ENCODE data around the gene CPSF4L.

The CPSF4L gene

GRCh38 chr17:73278465-73279453 is 17.1 kb upstream of the CPSF4L start (continued):
- TF ChIP-seq ZNF837 (tag by site-specific recombination; IDR thresholded peaks at IDR 0.05), result no peak
- TF ChIP-seq CTCF (tag by site-specific recombination; IDR thresholded peaks at IDR 0.05), result no peak

GRCh38 chr17:73278049-73278464 is 16.4 kb upstream of the CPSF4L start:
- Histone ChIP-seq H3K4me1 (ENCODE audit: control insufficient read depth, insufficient read depth, low read length) (peaks cover 12% of the 10 kb centered on the region), H3K27ac (ENCODE audit: extremely low read depth, low read depth, low read length) (peak overlapping the region; percentile 62), H3K9me3 (ENCODE audit: control insufficient read depth, insufficient read depth, low read depth, low read length) (no peaks in the 10 kb centered on the region), H3K36me3 (ENCODE audit: control insufficient read depth in 2 of 2, insufficient read depth in 1 of 2, low read length in 2 of 2) (no peaks in the 10 kb centered on the region), H3K4me3 (ENCODE audit: low read depth, low read length) (no peak overlapping the region)
- POLR2A ChIA-PET, result interaction anchor here (1.1 to 1.7 kb wide), 4 partner anchors 13 to 33 kb away, joined by 3 to 11 read pairs (median 6); partner anchors contain the start of gene CDC42EP4
- TF ChIP-seq ZSCAN16 (tag by site-specific recombination; IDR thresholded peaks at IDR 0.05), result peak; percentile 39; the same call in 1 of the 2 replicates
- no peak for TF ChIP-seq ZNF629 (tag by site-specific recombination; IDR thresholded peaks at IDR 0.05)
- no peak for TF ChIP-seq ZNF596 (tag by site-specific recombination; IDR thresholded peaks at IDR 0.05)
- no peak for TF ChIP-seq KLF7 (tag by site-specific recombination; IDR thresholded peaks at IDR 0.05; ENCODE audit: borderline replicate concordance)
- CTCF ChIA-PET, result interaction anchor here (0.6 to 4.9 kb wide), 4 partner anchors 11 to 92 kb away, joined by 3 to 19 read pairs (median 6); no protein-coding TSS in a partner anchor

GRCh38 chr17:73274490-73274889 is 12.8 kb upstream of the CPSF4L start:
- Histone ChIP-seq H3K4me3 (ENCODE audit: low read depth, low read length) (no peak overlapping the region), H3K4me1 (ENCODE audit: control insufficient read depth, insufficient read depth, low read length) (peaks cover 10% of the 10 kb centered on the region), H3K36me3 (ENCODE audit: control insufficient read depth in 2 of 2, insufficient read depth in 1 of 2, low read length in 2 of 2) (no peaks in the 10 kb centered on the region), H3K27ac (ENCODE audit: extremely low read depth, low read depth, low read length) (no peak overlapping the region), H3K9me3 (ENCODE audit: control insufficient read depth, insufficient read depth, low read depth, low read length) (no peaks in the 10 kb centered on the region)
- ChIA-PET POLR2A (no interaction called here), CTCF (no interaction called here)
- TF ChIP-seq PRDM1 (tag by site-specific recombination; IDR thresholded peaks at IDR 0.05), result no peak
- TF ChIP-seq ZNF362 (tag by site-specific recombination; IDR thresholded peaks at IDR 0.05), result no peak
- no peak for TF ChIP-seq ZSCAN16 (tag by site-specific recombination; IDR thresholded peaks at IDR 0.05)
- TF ChIP-seq ZNF311 (tag by site-specific recombination; IDR thresholded peaks at IDR 0.05; ENCODE audit: borderline replicate concordance), result no peak
- TF ChIP-seq MYNN (tag by site-specific recombination; IDR thresholded peaks at IDR 0.05; ENCODE audit: borderline replicate concordance), result no peak
- TF ChIP-seq AEBP2 (tag by site-specific recombination; IDR thresholded peaks at IDR 0.05; ENCODE audit: borderline replicate concordance), result no peak
- TF ChIP-seq BCL11B (tag by site-specific recombination; IDR thresholded peaks at IDR 0.05; ENCODE audit: low read depth), result no peak
- no peak for TF ChIP-seq ZNF580 (tag by site-specific recombination; IDR thresholded peaks at IDR 0.05)

GRCh38 chr17:73272906-73273218 is 11.2 kb upstream of the CPSF4L start:
- ChIA-PET POLR2A (no interaction called here), CTCF (no interaction called here)
- Histone ChIP-seq H3K4me1 (ENCODE audit: control insufficient read depth, insufficient read depth, low read length) (no peaks in the 10 kb centered on the region), H3K9me3 (ENCODE audit: control insufficient read depth, insufficient read depth, low read depth, low read length) (no peaks in the 10 kb centered on the region), H3K4me3 (ENCODE audit: low read depth, low read length) (no peak overlapping the region), H3K36me3 (ENCODE audit: control insufficient read depth in 2 of 2, insufficient read depth in 1 of 2, low read length in 2 of 2) (no peaks in the 10 kb centered on the region), H3K27ac (ENCODE audit: extremely low read depth, low read depth, low read length) (no peak overlapping the region)
- no peak for TF ChIP-seq ZNF140 (tag by site-specific recombination; IDR thresholded peaks at IDR 0.05)
- no peak for TF ChIP-seq ELK4 (IDR thresholded peaks at IDR 0.05; ENCODE audit: borderline replicate concordance, low read depth, low read length)
- no peak for TF ChIP-seq ZNF645 (tag by site-specific recombination; IDR thresholded peaks at IDR 0.05)
- TF ChIP-seq ZNF121 (tag by site-specific recombination; IDR thresholded peaks at IDR 0.05), result no peak
- TF ChIP-seq ZNF133 (tag by site-specific recombination; IDR thresholded peaks at IDR 0.05), result no peak
- TF ChIP-seq ZFHX2 (tag by site-specific recombination; conservative IDR thresholded peaks at IDR 0.05), result no peak
